Loucy (cell line): Measurements from ENCODE around the gene NAPEPLD.
"Not testable (repeated sequence)": the region's sequence is repeated elsewhere in the genome, so short reads cannot be mapped to it uniquely, and the experiment has no call there.

Experiments
- H2AFZ ChIP-seq: fragments of 200-600 bp; sonication (generic); 2 replicates; pipeline ENCODE4 v1.6.0; 2016; ENCODE audit warnings: antibody characterized with exemption, mild to moderate bottlenecking, low read length, moderate library complexity
- H3F3A ChIP-seq: fragments of 200-600 bp; 2 replicates; pipeline ENCODE4 v1.6.0; 2016; ENCODE audit warnings: antibody characterized with exemption, low read depth, mild to moderate bottlenecking
- H3K27me3 ChIP-seq: fragments of 200-600 bp; sonication (generic); 2 replicates; pipeline ENCODE4 v1.6.1; 2014; ENCODE audit warnings: low read length, mild to moderate bottlenecking; ENCODE audit not compliant: insufficient read depth, poor library complexity, severe bottlenecking
- H3K36me3 ChIP-seq: fragments of 200-600 bp; sonication (generic); 2 replicates; pipeline ENCODE4 v1.6.1; 2016; ENCODE audit warnings: low read length; ENCODE audit not compliant: insufficient read depth
- H3K4me1 ChIP-seq: fragments of 200-600 bp; sonication (generic); 2 replicates; pipeline ENCODE4 v1.5.1; 2014; ENCODE audit warnings: low read length, mild to moderate bottlenecking; ENCODE audit not compliant: insufficient read depth, poor library complexity, severe bottlenecking
- H3K4me2 ChIP-seq: fragments of 200-600 bp; sonication (generic); 2 replicates; pipeline ENCODE4 v1.6.0; 2014; ENCODE audit warnings: antibody characterized with exemption, low read length, low read depth, mild to moderate bottlenecking; ENCODE audit not compliant: poor library complexity, severe bottlenecking
- H3K4me3 ChIP-seq: fragments of 200-600 bp; sonication (generic); 2 replicates; pipeline ENCODE4 v1.5.1; 2014; ENCODE audit warnings: low read length, mild to moderate bottlenecking, mixed read lengths; ENCODE audit not compliant: poor library complexity, severe bottlenecking
- H3K79me2 ChIP-seq: fragments of 200-600 bp; sonication (generic); 2 replicates; pipeline ENCODE4 v1.6.1; 2014; ENCODE audit warnings: low read length; ENCODE audit not compliant: insufficient read depth
- H3K9ac ChIP-seq: fragments of 200-600 bp; sonication (generic); 2 replicates; pipeline ENCODE4 v1.6.0; 2014; ENCODE audit warnings: mild to moderate bottlenecking, low read depth, low read length, moderate library complexity; ENCODE audit not compliant: poor library complexity, severe bottlenecking
- H3K9me2 ChIP-seq: fragments of 200-600 bp; sonication (generic); replicated peaks from 2 replicates; pipeline ENCODE4 v1.6.1; 2016; ENCODE audit warnings: low read depth, low read length, mixed read lengths
- H3K9me3 ChIP-seq: fragments of 200-600 bp; sonication (generic); 2 replicates; pipeline ENCODE4 v1.6.1; 2014; ENCODE audit warnings: mild to moderate bottlenecking, antibody characterized with exemption, low read length, low read depth; ENCODE audit not compliant: insufficient read depth
- H4K20me1 ChIP-seq: fragments of 200-600 bp; sonication (generic); 2 replicates; pipeline ENCODE4 v1.6.0; 2014; ENCODE audit warnings: antibody characterized with exemption, low read length, mild to moderate bottlenecking; ENCODE audit not compliant: insufficient read depth, poor library complexity, severe bottlenecking
- CTCF ChIP-seq: fragments of 200-600 bp; sonication (generic); conservative IDR thresholded peaks from 2 replicates; pipeline ENCODE4 v1.5.1; 2014; ENCODE audit warnings: mild to moderate bottlenecking, antibody characterized with exemption, low read length
- EZH2phosphoT487 ChIP-seq: fragments of 200-600 bp; IDR thresholded peaks from 2 replicates; pipeline ENCODE4 v1.6.1; 2018; ENCODE audit warnings: antibody characterized with exemption, mild to moderate bottlenecking, moderate library complexity, borderline replicate concordance

The NAPEPLD gene

GRCh38 chr7:103059471-103059870 lies 89.4 kb downstream of the NAPEPLD start:
- no peaks in the 10 kb centered on the region for H4K20me1 ChIP-seq
- no peak overlapping the region for H3K4me3 ChIP-seq
- peaks cover 12% of the 10 kb centered on the region for H3K4me1 ChIP-seq
- no peak overlapping the region for H3K4me2 ChIP-seq
- no peak for TF ChIP-seq EZH2phosphoT487
- no peak for TF ChIP-seq CTCF
- H3K79me2 ChIP-seq, result no peaks in the 10 kb centered on the region
- no peak overlapping the region for H3K9ac ChIP-seq
- no peaks in the 10 kb centered on the region for H3F3A ChIP-seq
- no peaks in the 10 kb centered on the region for H3K36me3 ChIP-seq
- no peak overlapping the region for H2AFZ ChIP-seq
- no peaks in the 10 kb centered on the region for H3K27me3 ChIP-seq
- no peaks in the 10 kb centered on the region for H3K9me3 ChIP-seq
- no peaks in the 10 kb centered on the region for H3K9me2 ChIP-seq

GRCh38 chr7:103058122-103058521 lies 90.8 kb downstream of the NAPEPLD start:
- no peak overlapping the region for H3K4me3 ChIP-seq
- no peaks in the 10 kb centered on the region for H4K20me1 ChIP-seq
- H3K9me2 ChIP-seq, result no peaks in the 10 kb centered on the region
- TF ChIP-seq EZH2phosphoT487 (no peak), CTCF (no peak)
- no peaks in the 10 kb centered on the region for H3K27me3 ChIP-seq
- H3K79me2 ChIP-seq, result no peaks in the 10 kb centered on the region
- H3K4me1 ChIP-seq, result peaks cover 12% of the 10 kb centered on the region
- H3K4me2 ChIP-seq, result peak overlapping the region; percentile 39
- H2AFZ ChIP-seq, result peak overlapping the region; percentile 14; the same call in 1 of the 2 replicates
- no peak overlapping the region for H3K9ac ChIP-seq
- H3K36me3 ChIP-seq, result peaks cover 5% of the 10 kb centered on the region; the same call in 1 of the 2 replicates
- no peaks in the 10 kb centered on the region for H3K9me3 ChIP-seq
- no peaks in the 10 kb centered on the region for H3F3A ChIP-seq

GRCh38 chr7:103056006-103056405 lies 92.9 kb downstream of the NAPEPLD start:
- H2AFZ ChIP-seq, H3K27me3 ChIP-seq, H3K9me3 ChIP-seq, H3F3A ChIP-seq, H3K36me3 ChIP-seq, H3K79me2 ChIP-seq, H3K4me2 ChIP-seq, H3K9ac ChIP-seq, H3K9me2 ChIP-seq, H3K4me3 ChIP-seq, H4K20me1 ChIP-seq: not testable (repeated sequence)
- peaks cover 12% of the 10 kb centered on the region for H3K4me1 ChIP-seq

GRCh38 chr7:103051519-103051918 lies 97.4 kb downstream of the NAPEPLD start:
- H3K4me2 ChIP-seq, result no peak overlapping the region
- no peaks in the 10 kb centered on the region for H4K20me1 ChIP-seq
- H3K4me3 ChIP-seq, result no peak overlapping the region
- no peak overlapping the region for H3K9ac ChIP-seq
- H3K9me3 ChIP-seq, result peaks cover 7% of the 10 kb centered on the region; the same call in 1 of the 2 replicates
- H3F3A ChIP-seq, result no peaks in the 10 kb centered on the region
- no peaks in the 10 kb centered on the region for H3K79me2 ChIP-seq
- no peak overlapping the region for H2AFZ ChIP-seq
- H3K27me3 ChIP-seq, result no peaks in the 10 kb centered on the region
- no peaks in the 10 kb centered on the region for H3K4me1 ChIP-seq
- H3K9me2 ChIP-seq, result no peaks in the 10 kb centered on the region
- no peak for TF ChIP-seq EZH2phosphoT487
- peak; percentile 24; the same call in 1 of the 2 replicates for TF ChIP-seq CTCF
- peaks cover 5% of the 10 kb centered on the region; the same call in 1 of the 2 replicates for H3K36me3 ChIP-seq
